Adrenal gland (tissue), 12 donors: ENCODE data around the gene FBXW7. TPM values are rescaled to one million over a fixed set of nuclear protein-coding genes. Genes with fewer than 3 reads are reported as not detected.

Experiments used
- DNase-seq, 7 donors: peaks; one replicate each; pipeline ENCODE4 v3.0.0-alpha.2; 2019 to 2020
- H3K27ac ChIP-seq, 5 donors: fragments of 200-600 bp; sonication (generic) in 4 of 5; 1 replicate in 3 of 5; 2 replicates in 2 of 5; pipeline versions ENCODE4 v1.5.1 to v1.8.0; 2016 to 2020; ENCODE audit warnings: mild to moderate bottlenecking in 1 of 5
- H3K27me3 ChIP-seq: fragments of 200-600 bp; 2 replicates; pipeline ENCODE4 v1.8.0; 2021
- H3K36me3 ChIP-seq, 2 donors: fragments of 200-600 bp; replicated peaks in 1 of 2; 1 replicate in 1 of 2; 2 replicates in 1 of 2; pipeline versions ENCODE4 v1.5.1 to v1.8.0; 2018 to 2022
- H3K4me1 ChIP-seq, 2 donors: fragments of 200-600 bp; replicated peaks in 1 of 2; 1 replicate in 1 of 2; 2 replicates in 1 of 2; pipeline versions ENCODE4 v1.5.1 to v1.8.0; 2018 to 2021
- H3K4me3 ChIP-seq, 4 donors: fragments of 200-600 bp; sonication (generic) in 3 of 4; one replicate each; pipeline ENCODE4 v1.5.1; 2016 to 2018
- H3K9me3 ChIP-seq, 3 donors: fragments of 200-600 bp; sonication (generic) in 1 of 3; replicated peaks in 1 of 3; 1 replicate in 2 of 3; 2 replicates in 1 of 3; pipeline versions ENCODE4 v1.5.1 to v1.8.0; 2016 to 2021
- POLR2A ChIP-seq, 2 donors: fragments of 450-650 bp; IDR thresholded peaks; one replicate each; pipeline ENCODE4 v1.6.1; 2017; ENCODE audit warnings: antibody characterized with exemption in 2 of 2, mild to moderate bottlenecking in 2 of 2, moderate library complexity in 1 of 2
- WGBS, 4 donors: extraction: QIAGEN DNeasy Blood & Tissue Kit in 2 of 4; methylation state at CpG; one replicate each; pipeline versions ENCODE4 v1.1.5 to v1.1.7; 2013 to 2017; 5-methylcytosine and 5-hydroxymethylcytosine counted together
- intact Hi-C, 2 donors: fragments of 100-400 bp; cut with DNase I; formaldehyde crosslinking; loops; one replicate each; pipeline versions ENCODE4 v1.14.1 to v1.15.0; 2022 to 2023
- polyA plus RNA-seq, 3 donors: library from polyadenylated mRNA; stranded (reverse); fragments of 200-250 nt in 2 of 3; fragments of 350-450 nt in 1 of 3; fragmentation: Illumina TruSeq in 1 of 3; extraction: RNeasy Lipid Tissue Mini Kit (QIAGEN cat#74804) in 1 of 3; gene quantifications; one replicate each; pipeline ENCODE4 v1.2.3, GENCODE V29; 2013 to 2014
- total RNA-seq, 9 donors: library from RNA; depleted of rRNA in 4 of 9; stranded (reverse); fragments of >200 nt in 4 of 9; fragments of 120-200 nt in 1 of 9; fragmentation: NEBNext Ultra II Directional in 1 of 9; extraction: Animal tissue kit (Norgen Biotek cat#: 25700) in 1 of 9; gene quantifications; one replicate each; pipeline versions ENCODE4 v1.1.0 to v1.2.4, GENCODE V29; 2013 to 2023
- TF ChIP-seq, protein P1 (sequence below), 6 experiments: fragments of 450-650 bp in 4 of 6; fragments of 200-600 bp in 2 of 6; sonication (generic) in 1 of 6; IDR thresholded peaks; 1 replicate in 5 of 6; 2 replicates in 1 of 6; pipeline versions ENCODE4 v1.5.1 to v1.8.0; 2016 to 2021; ENCODE audit warnings: antibody characterized with exemption in 6 of 6, mild to moderate bottlenecking in 2 of 6, moderate library complexity in 1 of 6
- donor health status: healthy with polysubstance abuse.
- donor health status: Bipolar disorder and iron deficiency.
- donor health status: DM: yes; HTN: yes; CAD: no.
- donor health status: DM: no; HTN: no; CAD: no.
- donor health status: DM: no; HTN: no; CAD: no.
- donor health status: DM: yes; HTN: yes; CAD: no.

Gene FBXW7
- total and polyA plus RNA-seq, 12 donors = 17.6 to 55.5 (median 30.9) TPM

DNA sequence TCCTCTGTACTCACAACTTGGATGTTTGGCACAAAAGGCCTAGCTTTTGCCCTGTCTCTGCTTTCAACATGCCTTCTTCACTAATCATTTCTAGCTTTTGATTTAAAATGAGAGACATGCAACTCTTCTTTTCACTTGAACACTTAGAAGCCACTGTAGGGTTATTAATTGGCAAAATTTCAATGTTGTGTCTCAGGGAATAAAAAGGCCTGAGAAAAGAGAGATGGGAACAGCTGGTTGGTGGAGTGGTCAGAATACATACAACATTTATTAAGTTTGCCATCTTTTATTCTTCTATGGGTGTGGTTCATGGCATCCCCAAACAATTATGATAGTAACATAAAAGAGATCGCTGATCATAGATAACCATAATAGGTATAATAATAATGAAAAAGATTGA is 114.3 kb downstream of the FBXW7 start:
- Histone ChIP-seq H3K27ac (no peak overlapping the region), H3K4me1 (peaks cover 0 to 6% of the 10 kb centered on the region in 2 donors), H3K4me3 (no peak overlapping the region), H3K36me3 (no peaks in the 10 kb centered on the region), H3K9me3 (no peaks in the 10 kb centered on the region), H3K27me3 (no peaks in the 10 kb centered on the region)
- no peak for TF ChIP-seq POLR2A (IDR thresholded peaks at IDR 0.05)
- TF ChIP-seq, protein P1, sequence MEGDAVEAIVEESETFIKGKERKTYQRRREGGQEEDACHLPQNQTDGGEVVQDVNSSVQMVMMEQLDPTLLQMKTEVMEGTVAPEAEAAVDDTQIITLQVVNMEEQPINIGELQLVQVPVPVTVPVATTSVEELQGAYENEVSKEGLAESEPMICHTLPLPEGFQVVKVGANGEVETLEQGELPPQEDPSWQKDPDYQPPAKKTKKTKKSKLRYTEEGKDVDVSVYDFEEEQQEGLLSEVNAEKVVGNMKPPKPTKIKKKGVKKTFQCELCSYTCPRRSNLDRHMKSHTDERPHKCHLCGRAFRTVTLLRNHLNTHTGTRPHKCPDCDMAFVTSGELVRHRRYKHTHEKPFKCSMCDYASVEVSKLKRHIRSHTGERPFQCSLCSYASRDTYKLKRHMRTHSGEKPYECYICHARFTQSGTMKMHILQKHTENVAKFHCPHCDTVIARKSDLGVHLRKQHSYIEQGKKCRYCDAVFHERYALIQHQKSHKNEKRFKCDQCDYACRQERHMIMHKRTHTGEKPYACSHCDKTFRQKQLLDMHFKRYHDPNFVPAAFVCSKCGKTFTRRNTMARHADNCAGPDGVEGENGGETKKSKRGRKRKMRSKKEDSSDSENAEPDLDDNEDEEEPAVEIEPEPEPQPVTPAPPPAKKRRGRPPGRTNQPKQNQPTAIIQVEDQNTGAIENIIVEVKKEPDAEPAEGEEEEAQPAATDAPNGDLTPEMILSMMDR (IDR thresholded peaks at IDR 0.05) = no peak
- intact Hi-C loops = no loop called here
- 95 to 100% (median 98%) methylated on average over 1 of the region's 1 CpG for WGBS, 4 donors
- DNase-seq = no peak

DNA sequence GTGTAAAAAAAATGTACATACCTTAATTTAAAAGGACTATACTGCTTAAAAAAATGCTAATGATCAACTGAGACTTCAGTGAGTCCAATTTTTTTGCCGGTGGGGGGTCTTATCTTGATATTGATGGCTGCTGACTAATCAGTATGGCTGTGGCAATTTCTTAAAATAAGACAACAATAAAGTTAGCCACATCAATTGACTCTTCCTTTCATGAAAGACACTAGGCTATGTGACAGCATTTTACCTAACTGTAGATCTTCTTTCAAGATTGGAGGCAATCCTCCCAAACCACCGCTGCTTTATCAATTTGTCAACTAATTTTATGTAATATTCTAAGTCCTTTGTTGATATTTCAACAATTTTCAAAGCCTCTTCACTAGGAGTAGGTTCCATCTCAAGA is 116.1 kb downstream of the FBXW7 start:
- Histone ChIP-seq H3K4me3 (no peak overlapping the region), H3K27me3 (no peaks in the 10 kb centered on the region), H3K36me3 (no peaks in the 10 kb centered on the region), H3K4me1 (peaks cover 0 to 6% of the 10 kb centered on the region in 2 donors), H3K9me3 (no peaks in the 10 kb centered on the region), H3K27ac (no peak overlapping the region)
- DNase-seq = no peak
- TF ChIP-seq POLR2A (IDR thresholded peaks at IDR 0.05) = no peak
- TF ChIP-seq, protein P1 (IDR thresholded peaks at IDR 0.05) = no peak
- intact Hi-C loops = no loop called here
- WGBS, 4 donors = 88 to 96% (median 91%) methylated on average over 2 of the region's 2 CpGs

DNA sequence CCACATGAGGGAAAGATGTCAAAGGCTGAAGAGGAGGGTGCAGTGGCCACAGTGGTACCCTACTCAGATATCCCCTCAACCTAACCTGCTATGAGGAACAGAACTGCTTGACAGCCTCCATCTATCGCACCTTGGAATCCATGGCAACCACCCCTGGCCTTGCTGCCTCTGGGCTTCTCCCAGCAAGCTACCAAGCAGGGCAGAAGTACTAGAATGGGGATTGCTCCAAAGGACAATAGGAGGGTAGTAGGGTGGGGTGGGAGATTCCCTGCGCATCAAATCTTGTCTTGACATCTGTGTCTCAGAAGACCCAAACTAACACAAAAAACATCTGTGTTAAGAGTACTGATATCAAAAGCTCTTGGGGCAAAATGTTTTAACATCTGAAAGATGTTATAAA is 118.2 kb downstream of the FBXW7 start:
- 99 to 100% (median 100%) methylated on average over 2 of the region's 2 CpGs for WGBS, 4 donors
- Histone ChIP-seq H3K27me3 (no peaks in the 10 kb centered on the region), H3K36me3 (no peaks in the 10 kb centered on the region), H3K4me3 (no peak overlapping the region), H3K4me1 (peaks cover 0 to 6% of the 10 kb centered on the region in 2 donors), H3K9me3 (no peaks in the 10 kb centered on the region), H3K27ac (no peak overlapping the region)
- no peak for DNase-seq
- intact Hi-C loops = no loop called here
- TF ChIP-seq, protein P1 (IDR thresholded peaks at IDR 0.05) = no peak
- TF ChIP-seq POLR2A (IDR thresholded peaks at IDR 0.05) = no peak

DNA sequence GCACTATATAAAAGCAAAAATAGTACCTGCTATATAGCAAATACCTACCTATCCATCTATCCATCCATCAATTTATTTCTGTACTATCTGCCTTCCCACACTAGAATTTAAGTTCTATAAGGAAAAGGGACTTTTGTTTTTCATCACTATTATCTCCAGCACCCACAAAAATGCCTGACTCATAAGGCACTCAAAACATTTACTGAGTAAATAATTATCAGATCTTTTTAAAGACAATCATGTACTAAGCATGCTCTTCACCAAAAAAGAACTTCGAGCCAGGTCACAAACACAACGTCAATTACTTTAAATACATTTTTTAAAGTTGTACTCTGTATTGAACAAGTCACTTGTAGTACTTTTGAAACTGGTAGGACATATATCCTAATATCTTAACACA is 119.9 kb downstream of the FBXW7 start:
- TF ChIP-seq, protein P1 (IDR thresholded peaks at IDR 0.05) = no peak
- TF ChIP-seq POLR2A (IDR thresholded peaks at IDR 0.05) = no peak
- Histone ChIP-seq H3K27ac (no peak overlapping the region), H3K4me1 (peaks cover 0 to 6% of the 10 kb centered on the region in 2 donors), H3K27me3 (no peaks in the 10 kb centered on the region), H3K9me3 (no peaks in the 10 kb centered on the region), H3K4me3 (no peak overlapping the region), H3K36me3 (no peaks in the 10 kb centered on the region)
- 80 to 88% (median 84%) methylated on average over 2 of the region's 2 CpGs for WGBS, 4 donors
- no peak for DNase-seq
- intact Hi-C loops = no loop called here
